HG03354 (cell line): ENCODE data around the gene LLGL1.

Source experiments
- ATAC-seq: cut with Tn5 transposase; IDR thresholded peaks from one replicate; pipeline ENCODE4 v1.9.1; 2021; ENCODE audit warnings: mild to moderate bottlenecking; ENCODE audit not compliant: unreplicated experiment, poor library complexity, severe bottlenecking

LLGL1 gene

DNA sequence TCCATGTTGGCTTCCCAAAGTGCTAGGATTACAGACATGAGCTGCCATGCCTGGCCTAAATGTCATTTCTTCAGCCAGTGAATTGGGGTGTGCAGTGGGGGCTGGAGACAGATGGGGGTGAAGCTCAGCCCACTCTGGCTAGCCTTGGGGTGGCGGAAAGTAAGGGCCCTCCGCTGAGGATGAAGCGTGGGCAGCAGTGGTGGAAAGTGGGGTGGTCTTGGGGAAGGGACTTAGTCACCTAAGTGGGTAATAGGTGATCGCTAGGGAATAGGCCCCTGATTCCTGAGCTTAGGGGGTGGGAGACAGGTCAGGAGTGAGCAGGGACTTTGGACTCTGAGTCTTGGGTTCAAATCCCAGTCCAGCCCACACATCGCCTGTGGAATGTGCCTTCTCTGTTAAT, 2.2 kb downstream of the LLGL1 start:
- no peak for ATAC-seq

GRCh38 chr17:18228176-18228682, 2.8 kb downstream of the LLGL1 start:
- no peak for ATAC-seq

GRCh38 chr17:18229254-18229653, 3.8 kb downstream of the LLGL1 start:
- no peak for ATAC-seq

DNA sequence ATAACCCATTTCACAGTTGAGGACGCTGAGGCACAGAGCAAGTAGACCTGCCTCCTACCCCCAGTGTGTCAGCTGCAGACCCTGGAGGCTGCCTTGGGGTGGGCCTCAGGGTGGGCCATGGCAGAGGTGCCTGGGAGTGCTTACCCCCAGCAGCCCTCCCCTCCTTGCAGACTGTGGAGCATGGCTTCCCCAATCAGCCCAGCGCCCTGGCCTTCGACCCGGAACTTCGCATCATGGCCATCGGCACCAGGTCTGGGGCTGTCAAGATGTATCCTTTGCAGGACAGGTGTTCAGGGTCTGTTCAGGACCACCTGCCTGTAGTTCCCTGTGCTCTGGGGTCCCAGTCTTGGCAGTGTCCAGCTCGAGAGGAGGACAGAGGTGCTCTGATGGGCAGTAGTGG, 4.3 kb downstream of the LLGL1 start:
- ATAC-seq: no peak

GRCh38 chr17:18230288-18231141, 5.1 kb downstream of the LLGL1 start:
- ATAC-seq: no peak

DNA sequence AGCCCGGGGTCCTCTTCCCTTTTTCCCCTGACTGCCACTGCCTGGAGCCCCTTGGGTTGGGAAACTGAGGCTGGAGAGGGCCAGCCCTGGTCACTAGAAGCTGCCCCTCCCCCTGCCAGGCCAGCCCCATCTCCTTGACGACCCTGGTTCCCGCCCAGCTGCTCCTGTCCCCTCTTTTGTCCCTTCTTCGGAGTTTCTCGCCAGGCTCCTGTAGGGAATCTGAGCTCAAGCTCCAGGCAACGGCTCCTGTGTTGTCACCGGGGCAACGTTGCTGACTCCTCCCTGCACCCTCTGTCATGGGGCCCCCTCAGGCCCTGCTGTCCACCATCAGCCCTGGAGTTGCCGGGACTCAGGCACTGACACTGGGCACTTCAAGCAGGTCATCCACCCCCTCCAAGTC, 5.7 kb downstream of the LLGL1 start:
- ATAC-seq: no peak

DNA sequence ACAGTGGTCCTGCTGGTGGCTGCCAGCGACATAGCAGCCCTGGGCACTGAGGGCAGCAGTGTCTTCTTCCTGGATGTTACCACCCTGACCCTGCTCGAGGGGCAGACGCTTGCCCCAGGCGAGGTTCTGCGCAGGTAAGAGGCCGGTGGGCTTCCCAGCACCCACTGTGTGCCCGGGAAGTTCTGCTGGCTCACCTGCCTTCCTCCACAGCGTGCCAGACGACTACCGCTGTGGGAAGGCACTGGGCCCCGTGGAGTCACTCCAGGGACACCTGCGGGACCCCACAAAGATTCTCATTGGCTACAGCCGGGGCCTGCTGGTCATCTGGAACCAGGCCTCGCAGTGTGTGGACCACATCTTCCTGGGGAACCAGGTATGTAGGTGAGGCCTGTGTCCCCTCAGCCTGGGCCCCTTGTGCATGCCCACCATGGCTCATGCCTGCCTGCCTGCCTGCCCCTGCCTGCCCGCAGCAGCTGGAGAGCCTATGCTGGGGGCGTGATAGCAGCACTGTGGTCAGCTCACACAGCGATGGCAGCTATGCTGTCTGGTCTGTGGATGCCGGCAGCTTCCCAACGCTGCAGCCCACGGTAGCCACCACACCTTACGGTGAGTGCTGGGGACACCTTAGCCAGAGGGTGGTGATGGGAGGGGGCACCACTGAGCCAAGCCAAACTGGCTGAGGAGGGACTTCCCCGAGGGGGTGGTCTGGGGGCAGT, 8.5 kb downstream of the LLGL1 start:
- ATAC-seq: no peak

DNA sequence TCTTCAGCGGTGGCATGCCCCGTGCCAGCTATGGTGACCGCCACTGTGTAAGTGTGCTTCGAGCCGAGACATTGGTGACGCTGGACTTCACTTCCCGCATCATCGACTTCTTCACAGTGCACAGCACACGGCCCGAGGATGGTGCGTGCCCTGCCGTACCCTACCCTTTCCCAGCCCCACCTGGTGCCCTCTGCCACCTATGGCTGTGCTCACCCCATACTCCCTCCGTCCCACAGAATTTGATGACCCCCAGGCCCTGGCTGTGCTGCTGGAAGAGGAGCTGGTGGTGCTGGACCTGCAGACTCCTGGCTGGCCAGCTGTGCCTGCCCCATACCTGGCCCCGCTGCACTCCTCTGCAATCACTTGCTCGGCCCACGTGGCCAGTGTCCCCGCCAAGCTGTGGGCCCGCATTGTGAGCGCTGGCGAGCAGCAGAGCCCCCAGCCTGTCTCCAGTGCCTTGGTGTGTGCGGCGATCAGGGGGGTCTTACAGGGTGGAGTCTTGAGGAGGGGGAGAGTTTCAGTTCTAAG, 9.5 kb downstream of the LLGL1 start:
- ATAC-seq: no peak

- ATAC-seq: no peak
Measured at GRCh38 chr17:18235743-18236256, 10.4 kb downstream of the LLGL1 start.

DNA sequence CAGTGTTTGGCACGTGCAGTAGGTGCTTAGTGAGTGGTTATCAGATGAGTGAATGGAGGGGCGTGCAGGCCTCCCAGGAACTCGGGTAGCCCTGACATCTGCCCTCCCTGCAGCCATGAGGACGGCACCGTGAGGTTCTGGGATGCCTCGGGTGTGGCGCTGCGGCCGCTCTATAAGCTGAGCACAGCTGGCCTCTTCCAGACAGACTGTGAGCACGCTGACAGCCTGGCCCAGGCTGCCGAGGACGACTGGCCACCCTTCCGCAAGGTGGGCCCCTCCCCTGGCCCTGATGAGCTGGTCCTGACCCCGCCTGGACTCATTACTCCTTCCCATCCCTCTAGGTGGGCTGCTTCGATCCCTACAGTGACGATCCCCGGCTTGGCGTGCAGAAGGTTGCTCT, 11.1 kb downstream of the LLGL1 start:
- ATAC-seq: no peak

DNA sequence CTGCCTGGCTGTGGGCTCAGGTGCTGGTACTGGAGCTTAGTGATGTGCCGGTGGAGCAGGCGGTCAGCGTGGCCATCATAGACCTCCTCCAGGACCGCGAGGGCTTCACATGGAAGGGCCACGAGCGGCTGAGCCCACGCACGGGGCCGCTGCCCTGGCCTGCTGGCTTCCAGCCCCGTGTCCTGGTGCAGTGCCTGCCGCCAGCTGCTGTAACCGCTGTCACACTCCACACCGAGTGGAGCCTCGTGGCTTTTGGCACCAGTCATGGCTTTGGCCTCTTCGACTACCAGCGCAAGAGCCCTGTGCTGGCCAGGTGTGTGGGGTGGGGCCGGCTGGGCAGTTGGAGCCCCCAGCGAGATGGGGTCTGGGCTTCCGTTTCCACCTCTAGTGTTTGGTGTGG, 12.0 kb downstream of the LLGL1 start:
- ATAC-seq: no peak

- ATAC-seq: no peak
Measured at GRCh38 chr17:18238299-18238698, 12.9 kb downstream of the LLGL1 start.

GRCh38 chr17:18240449-18240848, 15.0 kb downstream of the LLGL1 start:
- ATAC-seq: no peak

GRCh38 chr17:18241229-18241871, 15.9 kb downstream of the LLGL1 start:
- ATAC-seq: no peak

DNA sequence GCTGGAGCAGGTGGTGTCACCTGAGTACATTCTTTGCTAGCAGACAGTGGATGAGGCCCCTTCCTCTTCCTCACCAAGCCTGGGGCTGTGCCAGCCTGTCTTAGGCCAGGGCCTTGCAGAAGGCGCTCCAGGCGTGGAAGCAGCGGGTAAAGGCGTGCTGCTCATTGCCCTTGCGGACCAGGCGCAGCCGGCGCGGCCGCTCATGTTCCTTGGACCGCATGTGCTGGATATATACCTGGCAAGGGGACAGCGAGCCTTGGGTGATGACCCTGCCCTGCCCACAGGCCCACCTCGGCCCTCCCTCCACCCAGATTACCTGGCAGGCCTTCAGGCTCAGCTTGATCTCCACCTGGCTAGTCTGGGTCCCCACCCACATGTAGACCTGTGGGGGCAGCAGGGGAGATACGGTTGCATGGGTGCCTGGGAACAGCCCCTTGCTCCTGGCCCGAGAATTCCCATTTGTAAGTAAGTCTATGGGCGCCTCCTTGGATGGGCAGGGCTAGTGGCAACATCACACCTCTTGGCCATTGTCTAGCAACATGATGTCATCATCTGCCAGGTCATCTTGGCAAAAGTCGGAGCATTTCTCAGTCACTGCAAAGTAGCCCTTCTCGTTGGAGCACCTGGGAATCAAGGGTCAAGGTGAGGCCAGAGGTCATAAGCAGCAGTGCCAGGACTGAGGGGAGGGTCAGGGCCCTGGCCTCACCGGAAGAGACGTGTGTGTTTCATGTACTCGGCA, 19.8 kb downstream of the LLGL1 start:
- no peak for ATAC-seq

GRCh38 chr17:18246109-18246725, 20.8 kb downstream of the LLGL1 start:
- ATAC-seq: no peak

DNA sequence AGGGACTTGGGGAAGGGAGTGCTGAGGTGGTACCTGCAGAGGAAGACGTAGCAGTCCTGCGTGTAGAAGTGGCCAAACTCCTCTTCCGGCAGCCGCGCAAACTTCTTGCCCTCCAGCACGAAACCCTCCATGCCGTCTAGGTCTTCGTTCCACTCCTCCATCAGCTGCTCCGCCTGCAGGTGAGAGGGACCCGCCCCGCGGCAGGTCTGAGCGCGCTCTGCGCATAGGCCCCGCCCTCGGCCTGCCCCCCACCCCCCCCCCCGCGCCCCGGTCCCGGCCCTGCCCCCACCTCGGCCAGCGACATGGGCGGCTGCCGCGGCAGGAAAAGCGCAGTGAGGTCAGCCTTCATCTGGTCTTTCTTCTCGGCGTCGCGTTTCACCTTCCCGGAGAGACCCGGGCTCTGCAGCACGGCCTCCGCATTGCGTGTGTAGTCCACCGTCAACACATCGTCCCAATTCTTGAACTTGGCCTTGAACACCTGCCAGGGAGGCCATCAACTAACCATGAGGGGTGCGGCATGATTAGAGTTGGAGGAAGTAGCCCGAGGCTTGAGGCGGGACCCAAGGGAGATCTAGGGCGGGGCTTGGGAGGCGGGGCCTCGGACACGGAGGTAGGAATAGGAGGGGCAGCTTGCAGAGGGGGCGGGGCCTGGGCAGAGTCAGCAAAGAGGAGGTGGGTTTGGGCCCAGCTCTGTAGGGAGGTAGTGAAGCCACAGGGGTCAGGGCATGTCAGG, 21.6 kb downstream of the LLGL1 start:
- ATAC-seq: no peak

DNA sequence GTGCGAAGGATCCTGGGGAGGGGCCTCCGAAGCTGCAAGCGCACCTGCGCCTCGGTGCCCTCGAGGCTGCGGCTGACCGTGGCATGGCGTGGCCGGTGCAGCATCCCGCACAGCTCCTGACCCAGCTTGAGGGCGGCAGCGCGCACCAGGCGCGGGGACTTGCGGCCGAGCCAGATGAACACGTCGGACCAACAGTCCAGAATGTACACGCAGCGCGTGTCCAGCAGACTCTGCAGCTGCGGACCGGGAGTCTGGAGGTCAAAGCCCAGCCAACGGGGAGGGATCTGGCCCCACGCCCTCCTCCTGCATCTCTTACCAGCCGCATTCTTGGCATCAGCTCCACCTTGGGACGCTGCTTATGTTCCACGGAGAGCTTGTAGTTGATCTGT, 22.2 kb downstream of the LLGL1 start:
- no peak for ATAC-seq
